Fibroblast of lung (primary cell): ENCODE measurements around the gene CLEC4F. TPM values are rescaled to one million over a fixed set of nuclear protein-coding genes. Genes with fewer than 3 reads are reported as not detected.

Experiments used
- DNase-seq, 2 donors: peaks; one replicate each; pipeline versions ENCODE4 v3.0.0 to v3.0.0-alpha.2; 2010; ENCODE audit warnings: low read depth in 2 of 2
- H2AFZ ChIP-seq: 2 replicates; pipeline ENCODE4 v1.5.1; 2012; ENCODE audit warnings: low read length, control low read depth, inconsistent platforms
- H3K27ac ChIP-seq: 2 replicates; pipeline ENCODE4 v1.5.1; 2011; ENCODE audit warnings: low read length, control low read depth; ENCODE audit not compliant: insufficient read depth
- H3K27me3 ChIP-seq: 2 replicates; pipeline ENCODE4 v1.5.1; 2011; ENCODE audit warnings: mild to moderate bottlenecking, low read length; ENCODE audit not compliant: control insufficient read depth, insufficient read depth
- H3K36me3 ChIP-seq: 2 replicates; pipeline ENCODE4 v1.5.1; 2011; ENCODE audit warnings: low read length; ENCODE audit not compliant: control insufficient read depth, insufficient read depth
- H3K4me1 ChIP-seq: 2 replicates; pipeline ENCODE4 v1.5.1; 2011; ENCODE audit warnings: low read length; ENCODE audit not compliant: control insufficient read depth, insufficient read depth; ENCODE audit errors: extremely low read depth
- H3K4me2 ChIP-seq: 2 replicates; pipeline ENCODE4 v1.5.1; 2011; ENCODE audit warnings: low read length, control low read depth; ENCODE audit not compliant: insufficient read depth; ENCODE audit errors: extremely low read depth
- H3K4me3 ChIP-seq, 4 experiments: fragments of 200-600 bp in 1 of 4; sonication (generic) in 1 of 4; replicated peaks in 1 of 4; 2 replicates each; pipeline ENCODE4 v1.5.1; 2011 to 2016; ENCODE audit warnings: low read length in 4 of 4, low read depth in 3 of 4, mild to moderate bottlenecking in 3 of 4, control low read depth in 2 of 4, inconsistent platforms in 1 of 4, mixed read lengths in 1 of 4; ENCODE audit not compliant: insufficient read depth in 1 of 4; ENCODE audit errors: control extremely low read depth in 1 of 4
- H3K79me2 ChIP-seq: 2 replicates; pipeline ENCODE4 v1.5.1; 2012; ENCODE audit warnings: mild to moderate bottlenecking, low read length, inconsistent platforms; ENCODE audit not compliant: control insufficient read depth, insufficient read depth
- H3K9ac ChIP-seq: 2 replicates; pipeline ENCODE4 v1.5.1; 2011; ENCODE audit warnings: mild to moderate bottlenecking, low read length, control low read depth; ENCODE audit not compliant: insufficient read depth
- H3K9me3 ChIP-seq: 2 replicates; pipeline ENCODE4 v1.5.1; 2012; ENCODE audit warnings: low read depth, low read length; ENCODE audit not compliant: control insufficient read depth, insufficient read depth
- H4K20me1 ChIP-seq: 2 replicates; pipeline ENCODE4 v1.5.1; 2011; ENCODE audit warnings: low read length; ENCODE audit not compliant: control insufficient read depth, insufficient read depth; ENCODE audit errors: extremely low read depth
- EZH2 ChIP-seq: IDR thresholded peaks from 2 replicates; pipeline ENCODE4 v1.5.1; 2012; ENCODE audit warnings: low read length, control low read depth, mild to moderate bottlenecking; ENCODE audit errors: missing control alignments
- polyA plus RNA-seq, 2 donors: library from polyadenylated mRNA; depleted of rRNA in 1 of 2; stranded (reverse) in 1 of 2; unstranded in 1 of 2; fragments of >200 nt; gene quantifications; 2 replicates each; pipeline ENCODE4 v1.2.1, GENCODE V29; 2011 to 2012; ENCODE audit warnings: missing spikeins in 1 of 2
- total RNA-seq: library from RNA; depleted of rRNA; stranded (reverse); fragments of >200 nt; gene quantifications from 2 replicates; pipeline ENCODE4 v1.2.1, GENCODE V29; 2014
- TF ChIP-seq, protein P1 (sequence below), 2 donors: IDR thresholded peaks in 1 of 2; conservative IDR thresholded peaks in 1 of 2; 1 replicate in 1 of 2; 2 replicates in 1 of 2; pipeline ENCODE4 v1.5.1; 2011 to 2012; ENCODE audit warnings: low read length in 2 of 2, control low read depth in 1 of 2, inconsistent platforms in 1 of 2, low read depth in 1 of 2, mild to moderate bottlenecking in 1 of 2

Gene CLEC4F
- total and polyA plus RNA-seq, 2 donors (not counting 1 experiment from before 2014, with no cell fraction given), result not detected

DNA sequence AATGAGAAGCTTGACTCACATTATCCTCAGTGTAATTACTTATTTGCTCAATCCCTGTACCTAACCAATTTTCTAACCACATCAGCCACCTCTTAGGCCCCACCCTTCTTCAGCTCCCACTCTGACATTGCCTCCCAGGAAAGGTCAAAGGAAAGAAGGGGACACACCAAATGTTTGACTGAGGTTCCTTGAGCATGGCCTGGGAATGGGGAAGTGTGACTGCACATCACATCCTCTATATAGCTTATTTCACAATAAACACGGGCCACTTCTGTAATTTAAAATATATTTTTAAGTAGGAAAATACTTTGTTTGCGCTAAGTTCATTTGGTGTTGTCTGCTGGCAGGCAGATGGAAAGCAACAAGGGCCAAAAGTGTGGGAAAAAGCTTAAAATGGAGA is 26.9 kb downstream of the CLEC4F start:
- Histone ChIP-seq H3K4me3 (no peak overlapping the region), H3K4me1 (no peaks in the 10 kb centered on the region), H3K4me2 (no peak overlapping the region), H4K20me1 (no peaks in the 10 kb centered on the region), H3K36me3 (no peaks in the 10 kb centered on the region), H3K9ac (no peak overlapping the region), H3K9me3 (no peaks in the 10 kb centered on the region), H3K79me2 (no peaks in the 10 kb centered on the region), H3K27me3 (peaks cover 28% of the 10 kb centered on the region), H3K27ac (no peak overlapping the region), H2AFZ (no peak overlapping the region)
- no peak for DNase-seq
- TF ChIP-seq, protein P1, sequence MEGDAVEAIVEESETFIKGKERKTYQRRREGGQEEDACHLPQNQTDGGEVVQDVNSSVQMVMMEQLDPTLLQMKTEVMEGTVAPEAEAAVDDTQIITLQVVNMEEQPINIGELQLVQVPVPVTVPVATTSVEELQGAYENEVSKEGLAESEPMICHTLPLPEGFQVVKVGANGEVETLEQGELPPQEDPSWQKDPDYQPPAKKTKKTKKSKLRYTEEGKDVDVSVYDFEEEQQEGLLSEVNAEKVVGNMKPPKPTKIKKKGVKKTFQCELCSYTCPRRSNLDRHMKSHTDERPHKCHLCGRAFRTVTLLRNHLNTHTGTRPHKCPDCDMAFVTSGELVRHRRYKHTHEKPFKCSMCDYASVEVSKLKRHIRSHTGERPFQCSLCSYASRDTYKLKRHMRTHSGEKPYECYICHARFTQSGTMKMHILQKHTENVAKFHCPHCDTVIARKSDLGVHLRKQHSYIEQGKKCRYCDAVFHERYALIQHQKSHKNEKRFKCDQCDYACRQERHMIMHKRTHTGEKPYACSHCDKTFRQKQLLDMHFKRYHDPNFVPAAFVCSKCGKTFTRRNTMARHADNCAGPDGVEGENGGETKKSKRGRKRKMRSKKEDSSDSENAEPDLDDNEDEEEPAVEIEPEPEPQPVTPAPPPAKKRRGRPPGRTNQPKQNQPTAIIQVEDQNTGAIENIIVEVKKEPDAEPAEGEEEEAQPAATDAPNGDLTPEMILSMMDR (conservative IDR thresholded peaks at IDR 0.05 in 1 of 2, IDR thresholded peaks at IDR 0.05 in 1 of 2; ENCODE audit: low read depth in 1 of 2, low read length in 2 of 2), result no peak
- TF ChIP-seq EZH2, result no peak

DNA sequence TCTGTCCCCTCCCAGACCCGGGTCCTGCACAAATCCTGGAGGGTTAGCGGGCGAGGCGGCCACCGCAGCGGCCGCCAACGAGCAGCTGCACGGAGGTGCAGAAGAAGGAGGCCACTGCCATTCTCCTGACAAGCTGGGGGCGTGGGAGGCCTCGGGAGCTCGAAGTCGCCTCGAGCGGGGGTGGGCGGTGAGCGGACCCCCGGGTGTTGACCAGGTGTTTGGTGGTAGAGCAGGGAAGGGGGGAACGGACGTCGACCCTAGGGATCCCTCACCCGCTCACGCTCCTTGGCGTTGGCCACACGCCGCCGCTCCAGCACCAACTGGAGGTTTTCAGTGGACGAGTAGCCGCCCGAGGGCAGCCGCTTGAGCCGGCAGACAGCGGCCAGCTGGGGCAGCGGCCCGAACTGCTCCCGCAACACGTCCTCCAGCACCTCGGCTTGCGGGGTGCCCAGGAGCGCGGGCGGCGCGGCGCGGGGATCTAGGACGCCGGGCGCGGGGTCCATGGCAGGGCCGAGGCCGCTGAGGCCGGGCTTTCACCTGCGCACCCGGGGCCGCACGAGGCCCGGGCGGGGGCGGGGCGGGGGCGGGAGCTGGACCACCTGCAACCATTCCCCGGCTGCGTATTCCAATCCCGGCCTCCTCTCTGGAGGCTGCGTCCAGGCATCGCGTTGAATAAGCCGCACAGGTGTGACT is 30.1 kb downstream of the CLEC4F start, which contains the start of gene FIGLA:
Gene FIGLA (minus strand): TSS at position 508 of the 693 bp plus-strand sequence. CDS start 5 bp downstream, at position 503.
- no peaks in the 10 kb centered on the region for H3K4me1 ChIP-seq
- no peak within 1 kb of the TSS for H3K9ac ChIP-seq
- H4K20me1 ChIP-seq, result peaks cover 3% of the 10 kb centered on the region
- no peaks in the 10 kb centered on the region for H3K9me3 ChIP-seq
- H3K4me2 ChIP-seq, result peak within 1 kb of the TSS; percentile 59
- H3K27me3 ChIP-seq, result peaks cover 35% of the 10 kb centered on the region
- TF ChIP-seq, protein P1 (conservative IDR thresholded peaks at IDR 0.05 in 1 of 2, IDR thresholded peaks at IDR 0.05 in 1 of 2; ENCODE audit: low read depth in 1 of 2, low read length in 2 of 2), result no peak
- TF ChIP-seq EZH2, result peak; percentile 73
- H3K27ac ChIP-seq, result no peak within 1 kb of the TSS
- H3K36me3 ChIP-seq, result no peaks in the 10 kb centered on the region
- no peak within 1 kb of the TSS for H3K4me3 ChIP-seq
- H2AFZ ChIP-seq, result no peak within 1 kb of the TSS
- H3K79me2 ChIP-seq, result no peaks in the 10 kb centered on the region
- no peak for DNase-seq

DNA sequence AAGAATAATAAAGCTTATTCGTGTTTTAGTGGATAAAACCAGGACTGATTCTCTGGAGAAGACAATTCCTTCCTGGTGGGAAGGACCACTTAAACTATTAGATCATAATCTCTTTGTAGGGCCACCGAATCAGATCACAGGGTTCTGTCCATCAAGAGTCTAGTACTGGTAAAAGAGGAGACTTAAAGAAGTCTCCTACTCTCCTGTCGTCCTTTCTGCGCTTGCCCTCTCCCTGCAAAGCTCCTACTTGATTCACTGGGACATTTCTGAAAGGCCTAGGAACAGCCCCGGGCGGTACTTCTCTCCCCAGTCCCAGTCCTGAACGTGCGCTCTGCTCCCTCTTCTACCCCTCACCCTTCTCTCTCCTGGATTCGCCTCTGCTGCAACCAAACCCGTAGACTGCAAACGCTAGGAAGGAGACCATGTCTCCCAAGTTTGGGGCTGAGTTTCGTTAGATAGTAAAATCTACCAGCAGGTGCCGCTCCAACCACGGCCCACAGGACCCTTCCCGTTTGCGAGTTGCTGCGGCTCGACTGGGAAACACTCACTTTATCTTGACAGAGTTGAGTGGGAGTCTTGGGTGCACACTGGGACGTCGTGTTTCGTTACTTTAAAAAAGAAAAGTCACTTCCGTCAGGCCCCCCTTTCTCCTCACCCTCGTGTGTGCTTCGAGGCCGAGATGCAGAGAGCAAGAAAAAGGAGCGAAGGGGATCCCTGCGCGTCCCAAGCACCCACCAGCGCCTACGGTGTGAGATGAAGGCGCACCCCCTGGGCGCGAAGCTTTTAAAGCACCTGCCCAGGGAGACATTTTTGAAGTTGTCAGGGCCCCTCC is 30.9 kb downstream of the CLEC4F start:
- Histone ChIP-seq H3K9me3 (no peaks in the 10 kb centered on the region), H3K4me3 (no peak overlapping the region), H3K27me3 (peaks cover 35% of the 10 kb centered on the region), H3K27ac (no peak overlapping the region), H4K20me1 (peaks cover 3% of the 10 kb centered on the region), H3K9ac (no peak overlapping the region), H3K4me2 (peak overlapping the region; percentile 59), H3K36me3 (no peaks in the 10 kb centered on the region), H3K79me2 (no peaks in the 10 kb centered on the region), H2AFZ (no peak overlapping the region), H3K4me1 (no peaks in the 10 kb centered on the region)
- TF ChIP-seq, protein P1 (conservative IDR thresholded peaks at IDR 0.05 in 1 of 2, IDR thresholded peaks at IDR 0.05 in 1 of 2; ENCODE audit: low read depth in 1 of 2, low read length in 2 of 2), result peak; percentile 55 to 71
- TF ChIP-seq EZH2, result peak; percentile 92
- peak; percentile 42 to 50 for DNase-seq
